Ovary (tissue), 9 donors: Measurements from ENCODE around the gene MYL5. TPM values are rescaled to one million over a fixed set of nuclear protein-coding genes. Genes with fewer than 3 reads are reported as not detected.

Experiments used
- DNase-seq, 5 donors: peaks; one replicate each; pipeline ENCODE4 v3.0.0-alpha.2; 2019 to 2020
- H3K27ac ChIP-seq, 2 donors: fragments of 200-600 bp; one replicate each; pipeline versions ENCODE4 v1.5.1 to v1.8.0; 2019 to 2022
- H3K27me3 ChIP-seq: fragments of 200-600 bp; one replicate; pipeline ENCODE4 v1.8.0; 2022
- H3K36me3 ChIP-seq: fragments of 200-600 bp; sonication (generic); one replicate; pipeline ENCODE4 v1.5.1; 2019
- H3K4me1 ChIP-seq: one replicate; pipeline ENCODE4 v1.8.1; 2013; ENCODE audit warnings: mild to moderate bottlenecking, moderate library complexity; ENCODE audit not compliant: insufficient read depth
- H3K4me3 ChIP-seq: fragments of 200-600 bp; sonication (generic); one replicate; pipeline ENCODE4 v1.5.1; 2017
- H3K9me3 ChIP-seq, 2 donors: fragments of 200-600 bp in 1 of 2; sonication (generic) in 1 of 2; one replicate each; pipeline versions ENCODE4 v1.5.1 to v1.8.1; 2013 to 2019; ENCODE audit warnings: mild to moderate bottlenecking in 1 of 2, moderate library complexity in 1 of 2
- EP300 ChIP-seq: sonication (generic); formaldehyde crosslinking; IDR thresholded peaks from one replicate; pipeline ENCODE4 v1.6.1; 2017; ENCODE audit warnings: antibody characterized with exemption
- POLR2A ChIP-seq: fragments of 450-650 bp; IDR thresholded peaks from one replicate; pipeline ENCODE4 v1.6.1; 2017; ENCODE audit warnings: antibody characterized with exemption, mild to moderate bottlenecking, moderate library complexity
- WGBS, 3 donors: extraction: QIAGEN DNeasy Blood & Tissue Kit in 1 of 3; methylation state at CpG; one replicate each; pipeline versions ENCODE4 v1.1.5 to v1.1.7; 2013 to 2017; 5-methylcytosine and 5-hydroxymethylcytosine counted together
- intact Hi-C, 4 donors: fragments of 100-400 bp; cut with DNase I; formaldehyde crosslinking; loops; one replicate each; pipeline versions ENCODE4 v1.11.0 to v1.15.1; 2022 to 2023
- polyA plus RNA-seq, 2 donors: library from polyadenylated mRNA; stranded (reverse); fragments of 200-250 nt in 1 of 2; fragments of 350-450 nt in 1 of 2; fragmentation: Illumina TruSeq in 1 of 2; extraction: RNeasy Lipid Tissue Mini Kit (QIAGEN cat#74804) in 1 of 2; gene quantifications; one replicate each; pipeline ENCODE4 v1.2.3, GENCODE V29; 2013 to 2014
- total RNA-seq, 7 donors: library from RNA; depleted of rRNA in 2 of 7; stranded (reverse); fragments of >200 nt in 2 of 7; fragmentation: NEBNext Ultra II Directional in 3 of 7; extraction: Animal tissue kit (Norgen Biotek cat#: 25700) in 3 of 7; gene quantifications; one replicate each; pipeline versions ENCODE4 v1.1.0 to v1.2.4, GENCODE V29; 2016 to 2023
- TF ChIP-seq, protein P1 (sequence below), 3 donors: fragments of 450-650 bp in 2 of 3; fragments of 200-600 bp in 1 of 3; IDR thresholded peaks; one replicate each; pipeline versions ENCODE4 v1.5.1 to v1.8.0; 2016 to 2022; ENCODE audit warnings: antibody characterized with exemption in 3 of 3, mild to moderate bottlenecking in 1 of 3
- donor health status: DM: no; HTN: no; CAD: no; lungs with moderate emphysema.
- donor health status: DM: no; HTN: no; CAD: no.
- donor health status: Bipolar disorder and iron deficiency.
- donor health status: DM: yes; HTN: yes; CAD: no.
- donor health status: DM: no; HTN: no; CAD: no.
- donor health status: DM: yes; HTN: yes; CAD: no.

The MYL5 gene
- total and polyA plus RNA-seq, 9 donors: 4.0 to 18.3 (median 9.3) TPM

GRCh38 chr4:656436-657337 is 17.7 kb upstream of the MYL5 start:
- DNase-seq: no peak
- TF ChIP-seq, protein P1, sequence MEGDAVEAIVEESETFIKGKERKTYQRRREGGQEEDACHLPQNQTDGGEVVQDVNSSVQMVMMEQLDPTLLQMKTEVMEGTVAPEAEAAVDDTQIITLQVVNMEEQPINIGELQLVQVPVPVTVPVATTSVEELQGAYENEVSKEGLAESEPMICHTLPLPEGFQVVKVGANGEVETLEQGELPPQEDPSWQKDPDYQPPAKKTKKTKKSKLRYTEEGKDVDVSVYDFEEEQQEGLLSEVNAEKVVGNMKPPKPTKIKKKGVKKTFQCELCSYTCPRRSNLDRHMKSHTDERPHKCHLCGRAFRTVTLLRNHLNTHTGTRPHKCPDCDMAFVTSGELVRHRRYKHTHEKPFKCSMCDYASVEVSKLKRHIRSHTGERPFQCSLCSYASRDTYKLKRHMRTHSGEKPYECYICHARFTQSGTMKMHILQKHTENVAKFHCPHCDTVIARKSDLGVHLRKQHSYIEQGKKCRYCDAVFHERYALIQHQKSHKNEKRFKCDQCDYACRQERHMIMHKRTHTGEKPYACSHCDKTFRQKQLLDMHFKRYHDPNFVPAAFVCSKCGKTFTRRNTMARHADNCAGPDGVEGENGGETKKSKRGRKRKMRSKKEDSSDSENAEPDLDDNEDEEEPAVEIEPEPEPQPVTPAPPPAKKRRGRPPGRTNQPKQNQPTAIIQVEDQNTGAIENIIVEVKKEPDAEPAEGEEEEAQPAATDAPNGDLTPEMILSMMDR (IDR thresholded peaks at IDR 0.05): no peak
- TF ChIP-seq POLR2A (no peak), EP300 (no peak)
- Histone ChIP-seq H3K9me3 (no peaks in the 10 kb centered on the region), H3K27me3 (no peaks in the 10 kb centered on the region), H3K4me3 (no peak overlapping the region), H3K36me3 (no peaks in the 10 kb centered on the region), H3K27ac (no peak overlapping the region), H3K4me1 (no peaks in the 10 kb centered on the region)
- WGBS, 3 donors: 46 to 59% (median 50%) methylated on average over 54 to 58 of the region's 58 CpGs
- intact Hi-C loops: no loop called here

DNA sequence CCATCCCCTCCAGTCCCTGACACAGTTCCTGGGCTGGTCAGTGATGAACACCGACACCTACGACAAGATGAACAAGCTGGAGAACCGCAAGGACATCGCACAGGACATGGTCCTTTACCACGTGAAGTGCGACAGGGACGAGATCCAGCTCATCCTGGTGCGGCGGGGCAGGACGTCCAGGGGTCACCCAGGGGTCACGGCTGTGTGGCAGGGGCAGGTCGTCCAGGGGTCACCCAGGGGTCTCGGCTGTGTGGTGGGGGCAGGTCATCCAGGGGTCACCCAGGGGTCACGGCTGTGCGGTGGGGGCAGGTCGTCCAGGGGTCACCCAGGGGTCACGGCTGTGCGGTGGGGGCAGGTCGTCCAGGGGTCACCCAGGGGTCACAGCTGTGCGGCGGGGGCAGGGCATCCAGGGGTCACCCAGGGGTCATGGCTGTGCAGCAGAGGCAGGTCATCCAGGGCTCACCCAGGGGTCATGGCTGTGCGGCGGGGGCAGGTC is 17.0 kb upstream of the MYL5 start:
- Histone ChIP-seq H3K36me3 (no peaks in the 10 kb centered on the region), H3K27me3 (no peaks in the 10 kb centered on the region), H3K4me3 (no peak overlapping the region), H3K4me1 (no peaks in the 10 kb centered on the region), H3K27ac (no peak overlapping the region), H3K9me3 (no peaks in the 10 kb centered on the region)
- DNase-seq: no peak
- intact Hi-C loops: no loop called here
- TF ChIP-seq, protein P1 (IDR thresholded peaks at IDR 0.05): no peak
- no peak for TF ChIP-seq POLR2A
- no peak for TF ChIP-seq EP300
- 62 to 81% (median 66%) methylated on average over 15 to 23 of the region's 23 CpGs for WGBS, 3 donors

- H3K27me3 ChIP-seq: no peaks in the 10 kb centered on the region
- peak in 1 of 5 donors; percentile 32 for DNase-seq
- H3K4me3 ChIP-seq: no peak overlapping the region
- no peak overlapping the region for H3K27ac ChIP-seq
- H3K4me1 ChIP-seq: peaks cover 2% of the 10 kb centered on the region
- H3K36me3 ChIP-seq: no peaks in the 10 kb centered on the region
- 70 to 81% (median 71%) methylated on average over 19 to 27 of the region's 27 CpGs for WGBS, 3 donors
- TF ChIP-seq EP300 (no peak), POLR2A (no peak)
- H3K9me3 ChIP-seq: no peaks in the 10 kb centered on the region
- intact Hi-C loops: no loop called here
Observed at GRCh38 chr4:657834-658667, 16.3 kb upstream of the MYL5 start.

DNA sequence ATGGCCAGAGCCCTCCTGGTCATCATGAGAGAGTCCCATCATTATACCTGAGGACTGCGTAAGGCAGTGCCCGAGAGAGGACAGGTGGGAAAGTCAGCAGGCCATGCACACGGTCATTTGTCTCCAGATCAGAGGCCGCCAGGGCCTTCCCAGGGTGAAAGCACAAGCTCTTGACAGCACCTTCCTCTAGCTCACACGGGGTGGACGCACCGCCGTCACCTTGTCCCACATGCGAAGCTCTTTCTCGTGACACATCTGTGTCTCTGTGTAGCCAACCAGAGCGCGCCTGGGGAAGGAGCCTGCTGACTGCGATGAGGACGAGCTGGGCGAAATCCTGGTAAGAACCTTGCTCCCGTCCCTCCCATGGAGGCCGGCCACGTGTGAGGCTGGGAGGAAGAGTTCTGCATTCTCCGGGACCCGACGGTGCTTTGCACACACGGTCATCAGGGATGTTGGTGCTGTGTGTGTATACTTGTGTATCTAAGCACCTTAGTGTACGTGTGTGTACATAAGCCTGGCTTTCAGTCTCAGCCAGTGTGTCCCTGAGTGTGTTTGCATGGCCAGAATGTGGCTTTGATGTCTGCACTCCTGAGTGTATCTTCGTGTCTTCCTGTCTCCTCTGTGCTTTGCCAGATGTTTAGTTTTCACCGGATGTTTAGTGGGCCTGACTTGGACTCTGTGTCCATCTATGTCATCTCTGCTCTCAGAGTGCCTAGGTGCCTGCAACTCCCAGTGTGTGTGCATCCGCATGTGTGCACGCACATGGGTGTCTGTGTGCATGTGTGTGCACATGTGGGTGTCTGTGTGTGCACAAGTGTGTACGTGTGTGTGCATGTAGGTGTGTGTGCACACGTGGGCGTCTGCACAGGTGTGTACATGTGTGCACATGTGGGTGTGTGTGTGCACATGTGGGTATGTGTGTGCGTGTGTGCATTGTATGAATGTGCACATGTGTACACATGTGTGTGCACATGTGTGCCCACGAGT is 15.4 kb upstream of the MYL5 start:
- peak in 1 of 5 donors; percentile 8 for DNase-seq
- Histone ChIP-seq H3K36me3 (no peaks in the 10 kb centered on the region), H3K27ac (no peak overlapping the region), H3K4me1 (peaks cover 3% of the 10 kb centered on the region), H3K4me3 (no peak overlapping the region), H3K27me3 (no peaks in the 10 kb centered on the region), H3K9me3 (no peaks in the 10 kb centered on the region)
- 85 to 89% (median 87%) methylated on average over 32 of the region's 32 CpGs for WGBS, 3 donors
- TF ChIP-seq, protein P1 (IDR thresholded peaks at IDR 0.05): no peak
- TF ChIP-seq POLR2A (no peak), EP300 (no peak)
- intact Hi-C loops: no loop called here
